CD8-positive, alpha-beta memory T cell (primary cell): ENCODE measurements around the gene KIAA0513. TPM values are rescaled to one million over a fixed set of nuclear protein-coding genes. Genes with fewer than 3 reads are reported as not detected.
A peak's percentile ranks its signal among the peaks of the same experiment; 100 is the strongest.

ENCODE experiments used
- CTCF ChIA-PET: fragments of 350-600 bp; sonication (Branson Sonifier 250); formaldehyde crosslinking; loops from one replicate; lab custom pipeline; 2021; ENCODE audit warnings: antibody characterized with exemption; lab: Charles Lee
- POLR2A ChIA-PET: fragments of 350-600 bp; sonication (Branson Sonifier 250); formaldehyde crosslinking; loops from one replicate; lab custom pipeline; 2021; ENCODE audit warnings: antibody characterized with exemption; lab: Charles Lee
- DNase-seq, 5 donors: peaks; one replicate each; pipeline versions ENCODE4 v3.0.0 to v3.0.0-alpha.2; 2020 to 2022; ENCODE audit warnings: mixed read lengths in 1 of 5
- H3K27ac ChIP-seq: one replicate; pipeline ENCODE4 v1.7.0; 2013; ENCODE audit warnings: low read depth, mild to moderate bottlenecking, low read length, moderate library complexity
- H3K27me3 ChIP-seq: 2 replicates; pipeline ENCODE4 v1.7.0; 2013; ENCODE audit warnings: low read length, mild to moderate bottlenecking; ENCODE audit not compliant: insufficient read depth, poor library complexity, severe bottlenecking
- H3K36me3 ChIP-seq: 2 replicates; pipeline ENCODE4 v1.7.0; 2013; ENCODE audit warnings: mild to moderate bottlenecking, low read length, moderate library complexity; ENCODE audit not compliant: insufficient read depth
- H3K4me1 ChIP-seq: 2 replicates; pipeline ENCODE4 v1.7.0; 2013; ENCODE audit warnings: mild to moderate bottlenecking, low read length, moderate library complexity; ENCODE audit not compliant: insufficient read depth
- H3K4me3 ChIP-seq: 2 replicates; pipeline ENCODE4 v1.7.0; 2013; ENCODE audit warnings: mild to moderate bottlenecking, low read length
- H3K9me3 ChIP-seq: 2 replicates; pipeline ENCODE4 v1.7.0; 2013; ENCODE audit warnings: mild to moderate bottlenecking, low read length
- H3K27ac Mint-ChIP-seq, 8 donors: one replicate each; pipeline ENCODE4 v1.8.0; 2020 to 2021; ENCODE audit warnings: mixed read lengths in 8 of 8, mild to moderate bottlenecking in 6 of 8, inconsistent platforms in 3 of 8, moderate library complexity in 3 of 8
- H3K27me3 Mint-ChIP-seq, 2 donors: one replicate each; pipeline ENCODE4 v1.8.0; 2020 to 2021; ENCODE audit warnings: mixed read lengths in 2 of 2, mild to moderate bottlenecking in 1 of 2, moderate library complexity in 1 of 2
- H3K36me3 Mint-ChIP-seq, 3 donors: one replicate each; pipeline ENCODE4 v1.8.0; 2020 to 2021; ENCODE audit warnings: mixed read lengths in 3 of 3, inconsistent platforms in 1 of 3, mild to moderate bottlenecking in 1 of 3
- H3K4me1 Mint-ChIP-seq, 3 donors: one replicate each; pipeline ENCODE4 v1.8.0; 2020 to 2021; ENCODE audit warnings: mixed read lengths in 3 of 3, inconsistent platforms in 1 of 3, mild to moderate bottlenecking in 1 of 3
- H3K4me3 Mint-ChIP-seq, 7 donors: one replicate each; pipeline ENCODE4 v1.8.0; 2020 to 2021; ENCODE audit warnings: mixed read lengths in 7 of 7, mild to moderate bottlenecking in 6 of 7, moderate library complexity in 4 of 7, inconsistent platforms in 2 of 7
- H3K9me3 Mint-ChIP-seq, 5 donors: one replicate each; pipeline ENCODE4 v1.8.0; 2020 to 2022; ENCODE audit warnings: mixed read lengths in 5 of 5, mild to moderate bottlenecking in 3 of 5, moderate library complexity in 2 of 5, inconsistent platforms in 1 of 5
- polyA plus RNA-seq: library from polyadenylated mRNA; unstranded; fragments of 300-500 nt; fragmentation: Illumina TruSeq; gene quantifications from one replicate; pipeline ENCODE4 v1.2.3, GENCODE V29; 2021
- total RNA-seq, 2 experiments: library from RNA; stranded (reverse); gene quantifications; one replicate each; pipeline ENCODE4 v1.2.3, GENCODE V29; 2021

KIAA0513 gene
- total and polyA plus RNA-seq, 3 experiments from 2014 or later, result 7.2 to 13.5 (median 13.2) TPM

DNA sequence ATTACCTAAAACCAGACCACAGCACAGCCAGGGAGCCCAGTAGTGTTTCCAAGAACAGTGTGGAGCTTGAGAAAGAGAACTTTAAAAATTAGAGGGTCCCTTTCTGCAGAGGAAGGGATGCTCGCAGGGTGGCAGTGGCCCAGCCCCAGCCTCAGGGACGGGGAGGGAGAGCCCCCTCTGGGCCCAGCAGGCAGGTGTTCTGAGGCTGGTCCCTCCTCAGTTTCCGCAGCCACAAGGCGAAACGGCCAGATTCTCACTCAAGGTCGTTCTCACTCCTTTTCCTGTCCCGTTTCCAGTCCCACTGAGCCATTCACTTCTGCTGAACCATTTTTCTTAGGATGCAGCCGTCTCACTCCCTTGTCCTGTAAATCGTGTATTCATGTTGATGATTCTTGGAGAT lies 64.7 kb downstream of the KIAA0513 start:
- H3K4me3 Mint-ChIP-seq, result no peak overlapping the region
- Histone ChIP-seq H3K9me3 (no peaks in the 10 kb centered on the region), H3K36me3 (no peaks in the 10 kb centered on the region), H3K27ac (no peak overlapping the region), H3K4me1 (peaks cover 9% of the 10 kb centered on the region), H3K27me3 (no peaks in the 10 kb centered on the region), H3K4me3 (no peak overlapping the region)
- H3K27me3 Mint-ChIP-seq, result no peaks in the 10 kb centered on the region
- peaks cover 0 to 13% (median 0%) of the 10 kb centered on the region in 3 donors for H3K36me3 Mint-ChIP-seq
- H3K27ac Mint-ChIP-seq, result peak overlapping the region in 1 of 8 donors; percentile 40
- no peak for DNase-seq
- ChIA-PET CTCF (interaction anchor here (2.2 kb wide), 1 partner anchor 22 kb away, joined by 6 read pairs; no protein-coding TSS in a partner anchor), POLR2A (no interaction called here)
- no peaks in the 10 kb centered on the region for H3K9me3 Mint-ChIP-seq
- H3K4me1 Mint-ChIP-seq, result peaks cover 0 to 18% (median 4%) of the 10 kb centered on the region in 3 donors

DNA sequence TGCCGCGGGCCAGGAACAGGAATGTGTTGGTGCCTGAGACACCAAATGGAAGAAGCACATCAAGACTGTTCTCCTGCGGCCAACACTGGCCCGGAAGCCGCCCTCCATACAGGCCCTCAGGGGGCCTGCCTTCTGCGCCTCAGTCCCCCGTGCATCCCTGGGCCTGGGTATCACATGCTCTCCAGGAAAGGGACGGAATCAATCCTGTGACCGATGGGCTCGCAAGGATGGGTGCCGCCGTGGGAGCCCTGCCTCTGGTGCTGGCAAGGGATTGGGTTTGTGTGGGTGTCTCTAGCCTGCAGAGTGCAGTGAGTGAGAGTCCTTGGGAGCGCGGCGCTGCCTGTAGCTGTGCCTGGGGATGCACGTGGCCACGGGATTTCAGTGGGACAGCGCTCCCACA lies 65.3 kb downstream of the KIAA0513 start:
- Mint-ChIP-seq H3K27ac (no peak overlapping the region), H3K36me3 (peaks cover 0 to 13% (median 0%) of the 10 kb centered on the region in 3 donors), H3K4me3 (no peak overlapping the region), H3K9me3 (no peaks in the 10 kb centered on the region), H3K27me3 (no peaks in the 10 kb centered on the region), H3K4me1 (peaks cover 0 to 18% (median 4%) of the 10 kb centered on the region in 3 donors)
- CTCF ChIA-PET, result interaction anchor here (2.2 kb wide), 1 partner anchor 22 kb away, joined by 6 read pairs; no protein-coding TSS in a partner anchor
- Histone ChIP-seq H3K36me3 (no peaks in the 10 kb centered on the region), H3K27me3 (no peaks in the 10 kb centered on the region), H3K27ac (no peak overlapping the region), H3K4me1 (peaks cover 9% of the 10 kb centered on the region), H3K9me3 (no peaks in the 10 kb centered on the region), H3K4me3 (no peak overlapping the region)
- no peak for DNase-seq
- POLR2A ChIA-PET, result no interaction called here

DNA sequence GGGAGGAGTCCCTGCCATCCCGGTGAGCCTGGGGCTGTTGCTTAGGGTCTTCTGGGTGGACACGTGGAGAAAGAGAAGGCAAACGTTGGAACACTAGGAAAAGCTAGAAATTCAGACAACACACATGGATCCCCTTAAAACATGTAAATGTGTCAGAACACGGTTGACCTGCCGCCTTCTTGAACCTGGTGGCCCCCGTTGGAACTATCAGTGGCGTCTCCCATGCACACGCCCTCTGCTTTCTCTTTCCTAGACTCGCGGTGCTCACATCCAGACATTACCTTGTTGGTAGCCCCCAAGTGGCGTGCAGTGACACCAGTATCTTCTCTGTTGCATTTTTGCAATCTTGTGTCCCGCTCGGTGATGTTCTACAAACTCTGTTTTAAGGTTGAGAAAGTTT lies 66.1 kb downstream of the KIAA0513 start:
- peaks cover 0 to 2% of the 10 kb centered on the region in 2 donors for H3K27me3 Mint-ChIP-seq
- peaks cover 0 to 9% (median 0%) of the 10 kb centered on the region in 3 donors for H3K36me3 Mint-ChIP-seq
- no peaks in the 10 kb centered on the region for H3K9me3 Mint-ChIP-seq
- H3K4me3 ChIP-seq, result no peak overlapping the region
- peak overlapping the region in 1 of 8 donors; percentile 24 for H3K27ac Mint-ChIP-seq
- H3K4me1 ChIP-seq, result peaks cover 9% of the 10 kb centered on the region
- H3K4me3 Mint-ChIP-seq, result no peak overlapping the region
- no peaks in the 10 kb centered on the region for H3K36me3 ChIP-seq
- H3K27ac ChIP-seq, result no peak overlapping the region
- ChIA-PET CTCF (no interaction called here), POLR2A (no interaction called here)
- H3K27me3 ChIP-seq, result no peaks in the 10 kb centered on the region
- no peaks in the 10 kb centered on the region for H3K9me3 ChIP-seq
- peaks cover 0 to 18% (median 5%) of the 10 kb centered on the region in 3 donors for H3K4me1 Mint-ChIP-seq
- DNase-seq, result no peak

DNA sequence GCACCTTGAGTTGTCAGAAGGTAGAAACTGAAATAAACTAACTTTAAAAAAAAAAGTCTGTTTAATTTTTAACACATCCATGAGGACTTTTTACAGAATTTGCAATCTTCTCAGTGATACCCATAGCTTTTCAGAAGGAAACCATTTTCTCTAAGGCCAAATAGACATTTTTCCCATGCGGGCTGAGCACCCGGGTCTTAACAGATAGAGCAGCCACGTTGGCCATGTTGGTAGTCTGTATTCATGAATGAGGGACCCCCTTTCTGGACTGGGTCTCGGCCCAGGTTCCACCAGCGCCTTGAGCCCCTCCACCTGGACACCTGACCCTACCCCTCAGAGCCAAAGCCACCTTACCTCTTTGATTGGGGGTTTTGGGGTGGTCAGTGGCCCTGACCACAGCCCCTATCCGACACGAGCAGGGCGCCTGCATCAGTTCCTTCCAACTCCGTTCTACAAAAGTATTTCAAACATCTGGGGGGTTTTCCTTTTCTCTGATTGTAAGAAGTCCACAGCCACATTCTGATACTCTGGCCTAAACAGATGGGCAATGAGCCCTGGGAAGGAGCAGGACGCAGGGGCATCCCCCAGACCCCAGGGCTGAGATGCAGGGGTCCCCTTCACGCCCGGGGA lies 66.7 kb downstream of the KIAA0513 start:
- H3K4me3 ChIP-seq, result no peak overlapping the region
- no peaks in the 10 kb centered on the region for H3K9me3 ChIP-seq
- no peaks in the 10 kb centered on the region for H3K9me3 Mint-ChIP-seq
- H3K4me3 Mint-ChIP-seq, result no peak overlapping the region
- peaks cover 0 to 18% (median 6%) of the 10 kb centered on the region in 3 donors for H3K4me1 Mint-ChIP-seq
- no peak for DNase-seq
- H3K27ac ChIP-seq, result no peak overlapping the region
- no peak overlapping the region for H3K27ac Mint-ChIP-seq
- no peaks in the 10 kb centered on the region for H3K27me3 ChIP-seq
- H3K36me3 ChIP-seq, result no peaks in the 10 kb centered on the region
- H3K27me3 Mint-ChIP-seq, result peaks cover 0 to 2% of the 10 kb centered on the region in 2 donors
- POLR2A ChIA-PET, result no interaction called here
- H3K4me1 ChIP-seq, result peaks cover 9% of the 10 kb centered on the region
- CTCF ChIA-PET, result interaction anchor here (2.9 kb wide), 1 partner anchor 8 kb away, joined by 15 read pairs; no protein-coding TSS in a partner anchor
- peaks cover 0 to 6% (median 0%) of the 10 kb centered on the region in 3 donors for H3K36me3 Mint-ChIP-seq

DNA sequence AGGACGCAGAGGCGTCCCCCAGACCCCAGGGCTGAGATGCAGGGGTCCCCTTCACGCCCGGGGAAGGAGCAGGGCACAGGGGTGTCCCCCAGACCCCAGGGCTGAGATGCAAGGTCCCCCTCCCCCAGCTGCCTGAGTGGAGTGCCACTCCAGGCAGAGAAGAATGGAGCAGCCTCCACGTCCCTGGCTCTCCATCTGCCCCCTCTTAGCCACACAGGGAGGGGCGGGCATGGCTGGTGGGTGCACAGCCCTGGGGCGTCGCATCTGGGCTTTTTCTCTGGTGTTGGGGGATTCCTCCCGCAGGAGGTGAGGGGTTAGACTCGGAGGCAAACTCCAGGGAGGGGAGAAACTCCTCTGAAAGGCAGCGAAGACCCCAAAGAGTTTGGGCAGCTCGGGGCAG lies 67.2 kb downstream of the KIAA0513 start:
- CTCF ChIA-PET, result interaction anchor here (1.0 to 2.9 kb wide), 2 partner anchors 8 to 20 kb away, joined by 3 to 15 read pairs; no protein-coding TSS in a partner anchor
- Mint-ChIP-seq H3K9me3 (no peaks in the 10 kb centered on the region), H3K36me3 (peaks cover 0 to 3% (median 0%) of the 10 kb centered on the region in 3 donors), H3K27me3 (peaks cover 0 to 2% of the 10 kb centered on the region in 2 donors), H3K4me1 (peaks cover 0 to 16% (median 6%) of the 10 kb centered on the region in 3 donors), H3K27ac (no peak overlapping the region), H3K4me3 (no peak overlapping the region)
- H3K9me3 ChIP-seq, result no peaks in the 10 kb centered on the region
- no peak for DNase-seq
- no peaks in the 10 kb centered on the region for H3K27me3 ChIP-seq
- no peak overlapping the region for H3K27ac ChIP-seq
- H3K36me3 ChIP-seq, result no peaks in the 10 kb centered on the region
- H3K4me1 ChIP-seq, result peaks cover 9% of the 10 kb centered on the region
- POLR2A ChIA-PET, result interaction anchor here (1.2 kb wide), 1 partner anchor 10 kb away, joined by 4 read pairs; no protein-coding TSS in a partner anchor
- H3K4me3 ChIP-seq, result no peak overlapping the region

DNA sequence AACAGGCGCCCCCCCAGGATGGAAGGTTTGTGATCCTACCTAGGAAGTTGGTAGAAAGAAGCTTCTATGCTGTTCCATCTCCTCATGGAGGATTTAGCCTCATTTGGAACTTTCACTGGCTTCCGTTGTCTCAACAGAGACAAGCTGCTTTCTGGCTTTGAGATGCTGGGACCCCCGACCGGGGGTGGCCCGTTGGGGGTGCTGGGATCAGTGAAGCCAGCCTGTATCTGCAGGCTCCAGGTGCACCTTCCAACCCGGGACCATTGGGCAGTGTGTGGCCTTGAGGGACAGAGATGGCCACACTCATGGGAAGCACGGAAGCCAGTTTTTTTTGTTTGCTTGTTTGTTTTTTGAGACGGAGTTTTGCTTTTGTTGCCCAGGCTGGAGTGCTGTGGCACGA lies 69.3 kb downstream of the KIAA0513 start:
- Histone ChIP-seq H3K36me3 (no peaks in the 10 kb centered on the region), H3K9me3 (no peaks in the 10 kb centered on the region), H3K27ac (no peak overlapping the region), H3K4me3 (no peak overlapping the region), H3K4me1 (peaks cover 3% of the 10 kb centered on the region), H3K27me3 (no peaks in the 10 kb centered on the region)
- Mint-ChIP-seq H3K27me3 (peaks cover 0 to 2% of the 10 kb centered on the region in 2 donors), H3K9me3 (no peaks in the 10 kb centered on the region), H3K36me3 (no peaks in the 10 kb centered on the region), H3K4me1 (peaks cover 6 to 10% (median 8%) of the 10 kb centered on the region in 3 donors), H3K27ac (peak overlapping the region in 1 of 8 donors; percentile 81), H3K4me3 (no peak overlapping the region)
- CTCF ChIA-PET, result interaction anchor here (1.6 to 2.9 kb wide), 2 partner anchors 8 to 10 kb away, joined by 3 to 15 read pairs; no protein-coding TSS in a partner anchor
- POLR2A ChIA-PET, result no interaction called here
- no peak for DNase-seq

DNA sequence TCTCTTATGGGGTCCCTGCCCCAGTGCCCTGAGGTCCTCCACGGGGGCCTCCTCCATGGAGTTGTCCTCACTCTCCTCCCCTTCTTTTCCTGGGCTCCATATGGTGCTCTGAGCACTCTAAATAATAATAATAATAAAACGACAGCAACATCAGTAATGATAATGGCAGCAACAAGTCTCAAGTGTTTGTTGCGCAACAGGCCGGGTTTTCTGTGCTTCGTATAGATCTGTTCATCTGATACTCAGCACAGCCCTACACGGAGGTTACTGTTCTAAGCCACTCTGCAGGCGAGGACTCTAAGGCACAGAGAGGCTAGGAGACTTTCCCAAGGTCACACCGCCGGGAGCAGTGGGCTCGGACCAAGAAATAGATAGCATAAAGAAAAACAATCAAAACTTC lies 71.0 kb downstream of the KIAA0513 start:
- H3K9me3 Mint-ChIP-seq, result no peaks in the 10 kb centered on the region
- Histone ChIP-seq H3K4me1 (peaks cover 20% of the 10 kb centered on the region), H3K27me3 (no peaks in the 10 kb centered on the region), H3K36me3 (no peaks in the 10 kb centered on the region), H3K27ac (no peak overlapping the region), H3K4me3 (no peak overlapping the region), H3K9me3 (no peaks in the 10 kb centered on the region)
- H3K27ac Mint-ChIP-seq, result no peak overlapping the region
- peaks cover 0 to 2% of the 10 kb centered on the region in 2 donors for H3K27me3 Mint-ChIP-seq
- DNase-seq, result no peak
- ChIA-PET POLR2A (no interaction called here), CTCF (interaction anchor here (1.5 kb wide), 1 partner anchor 28 kb away, joined by 4 read pairs; no protein-coding TSS in a partner anchor)
- H3K36me3 Mint-ChIP-seq, result no peaks in the 10 kb centered on the region
- H3K4me1 Mint-ChIP-seq, result peaks cover 22 to 23% (median 23%) of the 10 kb centered on the region in 3 donors
- H3K4me3 Mint-ChIP-seq, result no peak overlapping the region

DNA sequence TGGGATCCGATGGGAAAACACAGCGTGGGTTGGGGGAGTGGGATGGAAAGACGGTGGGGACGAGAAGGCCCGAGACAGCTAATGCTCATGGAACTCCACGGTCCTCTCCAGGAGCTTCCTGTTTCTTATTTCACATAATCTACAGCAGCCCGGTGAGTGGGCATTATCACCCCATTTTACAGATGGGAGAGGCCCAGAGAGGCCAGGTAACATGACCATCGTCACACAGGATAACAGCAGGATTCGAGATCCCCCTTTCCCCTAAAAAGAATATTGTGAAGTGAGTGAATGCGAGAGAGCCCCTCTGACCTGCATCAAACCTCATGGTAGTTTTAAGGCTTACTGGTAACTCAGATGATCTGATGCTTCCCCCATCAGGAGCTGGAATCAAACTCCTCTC lies 72.7 kb downstream of the KIAA0513 start:
- peaks cover 37% of the 10 kb centered on the region for H3K4me1 ChIP-seq
- H3K27me3 Mint-ChIP-seq, result peaks cover 0 to 2% of the 10 kb centered on the region in 2 donors
- POLR2A ChIA-PET, result no interaction called here

More for the DNA sequence above, 72.7 kb downstream of the KIAA0513 start:
- Mint-ChIP-seq H3K9me3 (no peaks in the 10 kb centered on the region), H3K27ac (peak overlapping the region in 1 of 8 donors; percentile 64), H3K36me3 (no peaks in the 10 kb centered on the region), H3K4me1 (peaks cover 36 to 40% (median 40%) of the 10 kb centered on the region in 3 donors), H3K4me3 (no peak overlapping the region)
- Histone ChIP-seq H3K36me3 (no peaks in the 10 kb centered on the region), H3K4me3 (no peak overlapping the region), H3K27ac (no peak overlapping the region), H3K9me3 (no peaks in the 10 kb centered on the region), H3K27me3 (no peaks in the 10 kb centered on the region)
- CTCF ChIA-PET, result interaction anchor here (1.5 kb wide), 1 partner anchor 26 kb away, joined by 4 read pairs; no protein-coding TSS in a partner anchor
- no peak for DNase-seq
